ENCODE results near the gene GOLGA6L2. TPM values are rescaled to one million over a fixed set of nuclear protein-coding genes. Genes with fewer than 3 reads are reported as not detected.
A peak's percentile ranks its signal among the peaks of the same experiment; 100 is the strongest.

GOLGA6L2 gene
- total and polyA plus RNA-seq, 2 of the 13 experiments (the other 11 are each of a cell fraction or from before 2014, with no cell fraction given), result not detected

DNA sequence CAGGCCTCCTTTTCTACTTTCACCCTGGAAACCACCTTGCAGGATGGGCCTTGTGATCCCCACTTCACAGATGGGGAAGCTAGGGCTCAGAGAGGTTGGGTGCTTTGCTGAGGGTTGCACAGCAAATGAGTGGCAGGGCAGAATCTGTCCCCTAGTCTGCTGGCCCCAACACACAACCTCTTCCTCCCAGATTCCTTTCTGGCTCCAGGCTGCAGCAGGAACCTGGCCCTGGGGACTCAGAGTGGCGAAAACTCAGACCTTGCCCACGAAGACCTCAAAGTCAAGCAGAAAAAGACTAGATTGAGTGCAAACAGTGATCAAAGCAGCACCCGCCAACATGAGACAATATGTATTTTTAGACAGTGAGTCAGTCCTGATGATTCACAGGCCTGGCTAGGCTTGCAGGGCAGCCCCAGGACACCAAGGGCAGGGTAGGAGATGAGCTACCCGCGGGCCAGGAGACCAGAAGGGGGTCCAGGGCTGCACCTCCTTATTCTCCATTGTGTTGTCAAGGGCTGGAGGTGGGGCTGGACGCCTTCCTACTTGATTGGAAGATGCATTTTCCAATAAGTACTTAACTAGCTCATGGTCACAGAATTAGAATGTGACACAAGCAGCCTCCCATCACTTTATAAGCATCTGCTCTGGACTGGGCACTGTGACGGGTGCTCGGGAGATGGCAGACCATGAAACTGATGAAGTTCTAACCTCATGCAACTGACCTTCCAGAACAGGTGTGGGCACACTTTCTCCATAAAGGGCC is 23.9 kb downstream of the GOLGA6L2 start (continued):
- TF ChIP-seq, protein P1, sequence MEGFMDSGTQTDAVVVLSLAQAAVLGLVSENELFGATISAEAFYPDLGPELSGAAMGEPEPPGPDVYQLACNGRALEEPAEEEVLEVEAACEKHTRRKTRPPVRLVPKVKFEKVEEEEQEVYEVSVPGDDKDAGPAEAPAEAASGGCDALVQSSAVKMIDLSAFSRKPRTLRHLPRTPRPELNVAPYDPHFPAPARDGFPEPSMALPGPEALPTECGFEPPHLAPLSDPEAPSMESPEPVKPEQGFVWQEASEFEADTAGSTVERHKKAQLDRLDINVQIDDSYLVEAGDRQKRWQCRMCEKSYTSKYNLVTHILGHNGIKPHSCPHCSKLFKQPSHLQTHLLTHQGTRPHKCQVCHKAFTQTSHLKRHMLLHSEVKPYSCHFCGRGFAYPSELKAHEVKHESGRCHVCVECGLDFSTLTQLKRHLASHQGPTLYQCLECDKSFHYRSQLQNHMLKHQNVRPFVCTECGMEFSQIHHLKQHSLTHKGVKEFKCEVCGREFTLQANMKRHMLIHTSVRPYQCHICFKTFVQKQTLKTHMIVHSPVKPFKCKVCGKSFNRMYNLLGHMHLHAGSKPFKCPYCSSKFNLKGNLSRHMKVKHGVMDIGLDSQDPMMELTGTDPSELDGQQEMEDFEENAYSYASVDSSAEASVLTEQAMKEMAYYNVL (CRISPR knock-in tag; IDR thresholded peaks at IDR 0.05; ENCODE audit: borderline replicate concordance), result 0 out of 2 replicates have a peak, but pooled peaks have one; percentile 53
- TF ChIP-seq ZNF713 (CRISPR knock-in tag; IDR thresholded peaks at IDR 0.05) (no peak), ZNF577 (CRISPR knock-in tag; IDR thresholded peaks at IDR 0.05; ENCODE audit: borderline replicate concordance, low read depth) (no peak), PHB2 (IDR thresholded peaks at IDR 0.05; ENCODE audit: partially characterized antibody) (no peak), ZNF563 (CRISPR knock-in tag; IDR thresholded peaks at IDR 0.05) (no peak), EP300 (IDR thresholded peaks at IDR 0.05; ENCODE audit: low read depth in 2 of 2, low read length in 2 of 2) (peak in 1 of 2 experiments; percentile 38; a peak in 1 of 4 replicates), EP300 (CRISPR knock-in tag; IDR thresholded peaks at IDR 0.05; ENCODE audit: borderline replicate concordance) (no peak), ZNF264 (CRISPR knock-in tag; IDR thresholded peaks at IDR 0.05) (no peak), ZNF629 (CRISPR knock-in tag; conservative IDR thresholded peaks at IDR 0.05) (peak; percentile 63), ZBTB8A (CRISPR knock-in tag; IDR thresholded peaks at IDR 0.05; ENCODE audit: borderline replicate concordance, low read depth) (no peak), NKX3-1 (CRISPR knock-in tag; IDR thresholded peaks at IDR 0.05) (no peak), HNRNPUL1 (IDR thresholded peaks at IDR 0.05; ENCODE audit: low read depth, low read length) (no peak), ZNF768 (CRISPR knock-in tag; IDR thresholded peaks at IDR 0.05) (peak; percentile 100), REPIN1 (CRISPR knock-in tag; IDR thresholded peaks at IDR 0.05; ENCODE audit: borderline replicate concordance, low read depth) (no peak), ZNF670 (CRISPR knock-in tag; IDR thresholded peaks at IDR 0.05; ENCODE audit: borderline replicate concordance) (0 out of 2 replicates have a peak, but pooled peaks have one; percentile 34)
- TF ChIP-seq, protein P2, sequence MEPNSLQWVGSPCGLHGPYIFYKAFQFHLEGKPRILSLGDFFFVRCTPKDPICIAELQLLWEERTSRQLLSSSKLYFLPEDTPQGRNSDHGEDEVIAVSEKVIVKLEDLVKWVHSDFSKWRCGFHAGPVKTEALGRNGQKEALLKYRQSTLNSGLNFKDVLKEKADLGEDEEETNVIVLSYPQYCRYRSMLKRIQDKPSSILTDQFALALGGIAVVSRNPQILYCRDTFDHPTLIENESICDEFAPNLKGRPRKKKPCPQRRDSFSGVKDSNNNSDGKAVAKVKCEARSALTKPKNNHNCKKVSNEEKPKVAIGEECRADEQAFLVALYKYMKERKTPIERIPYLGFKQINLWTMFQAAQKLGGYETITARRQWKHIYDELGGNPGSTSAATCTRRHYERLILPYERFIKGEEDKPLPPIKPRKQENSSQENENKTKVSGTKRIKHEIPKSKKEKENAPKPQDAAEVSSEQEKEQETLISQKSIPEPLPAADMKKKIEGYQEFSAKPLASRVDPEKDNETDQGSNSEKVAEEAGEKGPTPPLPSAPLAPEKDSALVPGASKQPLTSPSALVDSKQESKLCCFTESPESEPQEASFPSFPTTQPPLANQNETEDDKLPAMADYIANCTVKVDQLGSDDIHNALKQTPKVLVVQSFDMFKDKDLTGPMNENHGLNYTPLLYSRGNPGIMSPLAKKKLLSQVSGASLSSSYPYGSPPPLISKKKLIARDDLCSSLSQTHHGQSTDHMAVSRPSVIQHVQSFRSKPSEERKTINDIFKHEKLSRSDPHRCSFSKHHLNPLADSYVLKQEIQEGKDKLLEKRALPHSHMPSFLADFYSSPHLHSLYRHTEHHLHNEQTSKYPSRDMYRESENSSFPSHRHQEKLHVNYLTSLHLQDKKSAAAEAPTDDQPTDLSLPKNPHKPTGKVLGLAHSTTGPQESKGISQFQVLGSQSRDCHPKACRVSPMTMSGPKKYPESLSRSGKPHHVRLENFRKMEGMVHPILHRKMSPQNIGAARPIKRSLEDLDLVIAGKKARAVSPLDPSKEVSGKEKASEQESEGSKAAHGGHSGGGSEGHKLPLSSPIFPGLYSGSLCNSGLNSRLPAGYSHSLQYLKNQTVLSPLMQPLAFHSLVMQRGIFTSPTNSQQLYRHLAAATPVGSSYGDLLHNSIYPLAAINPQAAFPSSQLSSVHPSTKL (CRISPR knock-in tag; IDR thresholded peaks at IDR 0.05), result peak; percentile 73
- TF ChIP-seq, protein P3, sequence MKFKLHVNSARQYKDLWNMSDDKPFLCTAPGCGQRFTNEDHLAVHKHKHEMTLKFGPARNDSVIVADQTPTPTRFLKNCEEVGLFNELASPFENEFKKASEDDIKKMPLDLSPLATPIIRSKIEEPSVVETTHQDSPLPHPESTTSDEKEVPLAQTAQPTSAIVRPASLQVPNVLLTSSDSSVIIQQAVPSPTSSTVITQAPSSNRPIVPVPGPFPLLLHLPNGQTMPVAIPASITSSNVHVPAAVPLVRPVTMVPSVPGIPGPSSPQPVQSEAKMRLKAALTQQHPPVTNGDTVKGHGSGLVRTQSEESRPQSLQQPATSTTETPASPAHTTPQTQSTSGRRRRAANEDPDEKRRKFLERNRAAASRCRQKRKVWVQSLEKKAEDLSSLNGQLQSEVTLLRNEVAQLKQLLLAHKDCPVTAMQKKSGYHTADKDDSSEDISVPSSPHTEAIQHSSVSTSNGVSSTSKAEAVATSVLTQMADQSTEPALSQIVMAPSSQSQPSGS (CRISPR knock-in tag; IDR thresholded peaks at IDR 0.05), result peak; percentile 52; the same call in 1 of the 2 replicates

Measured in HepG2 (cell line).